HPDE6-E6E7 (cell line): Measurements from ENCODE around the gene DNAJC5.
"Not testable (repeated sequence)": the region's sequence is repeated elsewhere in the genome, so short reads cannot be mapped to it uniquely, and the experiment has no call there.

ENCODE experiments used
- DNase-seq: peaks from one replicate; pipeline ENCODE4 v3.0.0; 2011; ENCODE audit warnings: missing footprints; ENCODE audit errors: extremely low spot score

DNAJC5 gene

GRCh38 chr20:63894358-63895201, at the start of gene DNAJC5:
Gene DNAJC5, plus strand, starts transcription at chr20:63895126. Its CDS starts 33,220 bp downstream, at chr20:63928346.
- peak; percentile 100 for DNase-seq

GRCh38 chr20:63846128-63846771, 48.7 kb upstream of the DNAJC5 start:
- DNase-seq = no peak

- no peak for DNase-seq
Measured at GRCh38 chr20:63846888-63847236, 48.1 kb upstream of the DNAJC5 start.

GRCh38 chr20:63847237-63848002, 47.5 kb upstream of the DNAJC5 start:
- DNase-seq = no peak

GRCh38 chr20:63848003-63848911, 46.7 kb upstream of the DNAJC5 start:
- DNase-seq = no peak

GRCh38 chr20:63850689-63851547, 44.0 kb upstream of the DNAJC5 start:
- DNase-seq = no peak

GRCh38 chr20:63851548-63851943, 43.4 kb upstream of the DNAJC5 start:
- DNase-seq = not testable (repeated sequence)

- not testable (repeated sequence) for DNase-seq
Measured at GRCh38 chr20:63853733-63854068, 41.2 kb upstream of the DNAJC5 start.

GRCh38 chr20:63854069-63854765, 40.7 kb upstream of the DNAJC5 start:
- no peak for DNase-seq

GRCh38 chr20:63854766-63855362, 40.1 kb upstream of the DNAJC5 start:
- no peak for DNase-seq

- no peak for DNase-seq
Measured at GRCh38 chr20:63855363-63856097, 39.4 kb upstream of the DNAJC5 start.

GRCh38 chr20:63856098-63856511, 38.8 kb upstream of the DNAJC5 start:
- no peak for DNase-seq

GRCh38 chr20:63857764-63858392, 37.0 kb upstream of the DNAJC5 start:
- DNase-seq = no peak

- no peak for DNase-seq
Measured at GRCh38 chr20:63858393-63859165, 36.3 kb upstream of the DNAJC5 start.

GRCh38 chr20:63859166-63859699, 35.7 kb upstream of the DNAJC5 start:
- DNase-seq = no peak

- no peak for DNase-seq
Measured at GRCh38 chr20:63860325-63861051, 34.4 kb upstream of the DNAJC5 start.
